Fibroblast of skin of abdomen (primary cell): ENCODE measurements around the gene RASL12.
A peak's percentile ranks its signal among the peaks of the same experiment; 100 is the strongest.
"Not testable (repeated sequence)": the region's sequence is repeated elsewhere in the genome, so short reads cannot be mapped to it uniquely, and the experiment has no call there.

Source experiments
- DNase-seq: peaks from one replicate; pipeline ENCODE4 v3.0.0-alpha.2; 2013

Gene RASL12

DNA sequence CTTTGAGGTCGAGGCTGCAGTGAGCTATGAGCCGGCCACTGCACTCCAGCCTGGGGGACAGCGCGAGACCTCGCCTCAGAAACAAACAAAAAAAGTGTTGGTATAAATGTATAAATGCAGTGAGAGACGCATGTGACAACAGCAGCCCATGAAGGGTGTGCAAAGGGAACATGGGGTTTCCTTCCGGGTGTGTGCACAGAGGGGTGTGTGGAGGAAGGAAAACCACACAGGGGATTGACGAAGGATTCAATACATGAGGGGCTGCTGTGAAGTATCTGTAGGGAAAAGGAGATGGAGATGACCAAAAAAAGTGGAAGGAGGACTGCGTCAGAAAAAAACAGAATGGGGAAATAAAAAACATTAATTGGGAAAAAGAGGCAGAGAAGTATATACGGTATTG lies 39.5 kb downstream of the RASL12 start:
- no peak for DNase-seq

DNA sequence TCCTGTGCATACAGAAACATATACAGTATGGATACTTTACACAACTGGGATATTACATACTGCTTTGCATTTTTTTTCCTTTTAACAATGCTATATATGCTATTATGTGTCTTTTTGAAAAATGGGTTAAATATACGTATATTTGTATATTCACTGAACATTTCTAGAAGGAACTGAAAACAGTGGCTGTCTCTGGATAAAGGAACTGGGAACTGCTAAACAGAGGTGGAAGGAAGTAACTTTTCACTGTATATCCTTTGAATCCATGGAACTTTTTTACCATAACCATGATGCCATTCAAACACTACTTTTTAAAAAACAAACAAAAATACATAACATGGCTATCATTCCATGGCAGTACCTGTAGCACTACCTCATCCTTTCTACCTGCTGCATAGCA lies 40.2 kb downstream of the RASL12 start:
- DNase-seq = no peak

DNA sequence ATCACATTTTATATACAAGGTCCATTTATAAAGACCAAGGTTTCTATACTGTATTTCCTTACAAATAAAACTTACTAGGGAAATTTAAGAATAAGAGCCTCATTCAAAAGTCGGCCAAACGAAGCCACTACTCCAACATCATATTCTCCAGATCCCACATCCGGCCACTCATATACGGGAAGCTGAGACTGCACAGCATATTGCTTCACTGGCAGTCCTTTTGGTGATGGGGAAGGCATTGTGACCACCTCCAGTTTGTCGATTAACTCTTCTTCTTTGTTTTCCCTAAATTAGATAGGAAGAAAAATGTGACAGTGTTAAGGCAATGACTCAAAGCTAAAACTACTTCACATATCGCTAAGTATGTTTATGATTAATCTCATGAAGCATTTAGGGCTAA lies 41.0 kb downstream of the RASL12 start:
- no peak for DNase-seq

DNA sequence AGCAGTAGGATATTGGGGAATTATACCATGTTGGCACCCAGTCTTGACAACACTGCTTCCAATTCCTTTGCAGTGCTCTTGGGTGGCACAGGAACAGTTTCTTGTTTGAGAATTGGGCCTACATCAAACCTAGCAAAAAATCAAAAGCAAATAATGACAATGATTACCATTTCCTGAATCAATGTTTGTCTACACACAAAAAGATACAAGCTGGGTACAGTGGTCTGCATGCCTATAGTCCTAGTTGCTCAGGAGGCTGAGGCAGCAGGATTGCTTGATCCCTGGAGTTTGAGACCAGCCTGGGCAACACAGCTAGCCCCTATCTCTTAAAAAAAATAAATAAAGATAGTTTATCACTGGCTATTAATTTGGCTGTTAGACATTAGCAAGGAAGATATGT lies 46.3 kb downstream of the RASL12 start:
- no peak for DNase-seq

DNA sequence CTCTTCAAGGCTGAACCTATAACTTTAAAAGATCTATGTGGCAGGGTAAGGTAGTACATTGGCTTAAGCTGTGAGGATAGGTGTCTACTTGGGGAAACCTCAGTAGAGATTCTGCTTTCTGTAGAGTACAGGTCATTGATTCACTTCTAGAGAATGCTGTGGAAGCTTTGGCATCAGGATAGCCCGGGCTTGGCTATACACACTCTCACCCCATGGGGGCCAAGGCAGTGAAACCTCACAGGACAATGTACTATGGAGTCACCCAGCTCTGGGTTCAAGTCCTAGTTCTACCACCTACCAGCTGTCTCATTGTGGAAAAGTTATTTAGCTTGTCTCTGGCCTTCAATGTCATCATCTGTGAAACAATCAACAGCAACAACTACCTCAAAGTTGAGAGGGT lies 47.4 kb downstream of the RASL12 start:
- no peak for DNase-seq

DNA sequence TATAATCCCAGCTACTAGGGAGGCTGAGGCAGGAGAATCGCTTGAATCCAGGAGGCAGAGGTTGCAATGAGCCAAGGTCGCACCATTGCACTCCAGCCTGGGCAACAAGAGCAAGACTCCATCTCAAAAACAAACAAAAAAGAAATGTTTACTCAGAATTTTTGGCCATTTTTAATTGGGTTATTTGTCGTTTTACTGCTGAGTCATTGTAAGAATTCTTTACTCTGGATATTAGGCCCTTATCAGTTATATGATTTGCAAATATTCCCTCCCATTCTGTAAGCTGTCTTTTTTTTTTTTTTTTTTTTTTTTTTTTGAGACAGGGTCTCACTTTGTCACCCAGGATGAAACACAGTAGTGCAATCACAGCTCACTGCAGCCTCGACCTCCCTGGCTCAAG lies 56.6 kb downstream of the RASL12 start:
- DNase-seq = not testable (repeated sequence)

GRCh38 chr15:65008983-65009382 lies 58.8 kb downstream of the RASL12 start:
- DNase-seq = peak; percentile 18

DNA sequence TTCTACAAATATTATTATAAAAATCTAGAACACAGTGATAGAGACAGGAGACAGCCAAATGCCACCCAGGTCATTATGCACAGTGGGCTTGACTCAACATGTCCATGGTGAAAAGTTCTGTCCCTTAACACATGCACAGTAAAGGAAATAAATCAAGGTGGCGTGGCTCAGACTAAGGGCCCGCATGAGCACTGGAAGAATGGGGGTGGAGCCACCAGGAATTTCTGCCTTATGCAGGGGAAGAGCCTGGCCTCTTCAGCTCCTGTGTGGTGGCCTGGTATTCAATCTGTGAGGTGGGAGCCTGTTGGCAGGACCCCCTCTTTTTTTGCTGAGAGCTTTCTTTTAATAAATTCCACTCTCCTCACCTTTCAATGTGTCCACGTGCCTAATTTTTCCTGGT lies 60.9 kb downstream of the RASL12 start:
- DNase-seq = no peak

- DNase-seq = no peak
These were observed 62.8 kb downstream of the RASL12 start for GRCh38 chr15:65004993-65005392.
